Measurements from ENCODE around the gene OR5L2.

DNA sequence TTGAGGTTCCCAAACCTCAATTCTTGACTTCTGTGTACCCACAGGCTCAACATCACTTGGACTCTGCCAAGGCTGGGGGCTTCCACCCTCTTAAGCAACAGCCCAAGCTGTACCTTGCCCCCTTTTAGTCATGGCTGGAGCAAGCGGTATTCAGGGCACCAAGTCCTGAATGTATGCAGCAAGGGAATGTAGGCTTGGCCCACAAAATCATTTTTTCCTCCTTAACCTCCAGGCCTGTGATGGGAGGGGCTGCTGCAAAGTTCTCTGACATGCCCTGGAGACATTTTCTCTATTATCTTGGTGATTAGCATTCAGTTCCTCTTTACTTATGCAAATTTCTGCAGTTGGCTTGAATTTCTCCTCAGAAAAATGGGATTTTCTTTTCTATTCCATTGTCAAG, 20.8 kb upstream of the OR5L2 start:
- TF ChIP-seq, protein P1, sequence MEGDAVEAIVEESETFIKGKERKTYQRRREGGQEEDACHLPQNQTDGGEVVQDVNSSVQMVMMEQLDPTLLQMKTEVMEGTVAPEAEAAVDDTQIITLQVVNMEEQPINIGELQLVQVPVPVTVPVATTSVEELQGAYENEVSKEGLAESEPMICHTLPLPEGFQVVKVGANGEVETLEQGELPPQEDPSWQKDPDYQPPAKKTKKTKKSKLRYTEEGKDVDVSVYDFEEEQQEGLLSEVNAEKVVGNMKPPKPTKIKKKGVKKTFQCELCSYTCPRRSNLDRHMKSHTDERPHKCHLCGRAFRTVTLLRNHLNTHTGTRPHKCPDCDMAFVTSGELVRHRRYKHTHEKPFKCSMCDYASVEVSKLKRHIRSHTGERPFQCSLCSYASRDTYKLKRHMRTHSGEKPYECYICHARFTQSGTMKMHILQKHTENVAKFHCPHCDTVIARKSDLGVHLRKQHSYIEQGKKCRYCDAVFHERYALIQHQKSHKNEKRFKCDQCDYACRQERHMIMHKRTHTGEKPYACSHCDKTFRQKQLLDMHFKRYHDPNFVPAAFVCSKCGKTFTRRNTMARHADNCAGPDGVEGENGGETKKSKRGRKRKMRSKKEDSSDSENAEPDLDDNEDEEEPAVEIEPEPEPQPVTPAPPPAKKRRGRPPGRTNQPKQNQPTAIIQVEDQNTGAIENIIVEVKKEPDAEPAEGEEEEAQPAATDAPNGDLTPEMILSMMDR (IDR thresholded peaks at IDR 0.05): no peak
- no peak for TF ChIP-seq POLR2A (IDR thresholded peaks at IDR 0.05)

Measured in thyroid gland (tissue), 4 donors.